ENCODE results near the gene B4GAT1.
"Not testable (repeated sequence)": the region's sequence is repeated elsewhere in the genome, so short reads cannot be mapped to it uniquely, and the experiment has no call there.

Gene B4GAT1

DNA sequence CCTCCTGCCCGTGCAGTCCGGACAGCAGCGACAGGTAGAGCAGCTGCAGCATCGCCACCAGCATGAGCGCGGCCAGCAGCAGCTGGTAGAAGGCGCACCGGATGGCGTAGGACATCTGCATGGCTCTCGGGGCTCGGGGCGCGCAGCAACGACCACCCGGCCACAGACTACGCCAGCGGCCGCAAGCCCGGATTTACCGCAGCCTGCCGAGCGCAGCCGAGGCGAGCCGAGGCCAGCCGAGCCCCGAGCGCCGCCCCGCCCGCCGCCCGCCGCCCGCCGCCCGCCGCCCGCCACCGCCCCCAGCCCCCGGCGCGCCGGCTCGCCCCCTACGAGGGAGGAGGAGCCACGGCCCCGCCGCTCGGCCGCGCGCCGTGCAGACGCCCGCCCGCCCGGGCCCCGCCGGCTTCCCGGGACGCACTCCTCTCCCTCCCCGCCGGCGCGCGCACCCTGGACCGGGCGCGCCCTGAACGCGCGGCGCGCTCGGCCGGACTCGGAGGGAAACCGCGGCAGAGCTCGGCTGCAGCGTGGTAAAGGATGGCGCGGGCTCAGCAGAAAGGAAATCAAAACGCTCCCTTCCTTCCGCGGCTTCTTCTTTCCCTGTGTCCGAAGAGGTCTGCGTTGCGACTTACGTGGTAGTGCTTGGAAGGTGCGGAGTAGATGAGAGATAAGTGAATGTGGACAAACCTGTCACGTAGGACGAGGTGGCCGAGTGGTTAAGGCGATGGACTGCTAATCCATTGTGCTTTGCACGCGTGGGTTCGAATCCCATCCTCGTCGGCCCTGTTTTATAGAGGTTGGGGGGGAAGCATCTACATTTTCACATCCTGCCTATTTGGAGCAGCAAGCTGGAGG lies at the start of gene B4GAT1:
B4GAT1 (minus strand) TSS at position 205 of the 852 bp plus-strand sequence; CDS start at position 121, 84 bp downstream.
- peak; percentile 88 for DNase-seq (ENCODE audit: low spot score)

DNA sequence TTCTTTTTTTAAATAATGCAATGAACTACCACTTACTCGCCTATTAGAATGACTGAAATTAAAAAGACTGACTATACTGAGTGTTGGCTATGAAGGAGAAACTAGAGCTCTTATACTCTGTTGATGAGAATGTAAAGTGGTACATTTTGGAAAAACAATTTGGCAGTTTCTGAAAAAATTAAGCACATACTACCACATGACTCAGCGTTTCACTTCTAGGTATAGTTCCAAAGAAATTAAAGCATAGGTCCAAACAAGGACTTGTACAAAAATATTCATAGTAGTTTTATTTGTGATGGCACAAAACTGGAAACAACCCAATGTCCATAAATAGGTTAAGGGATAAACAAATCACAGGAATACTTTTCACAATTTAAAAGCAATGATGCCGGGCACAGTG lies 46.5 kb upstream of the B4GAT1 start:
- DNase-seq (ENCODE audit: low spot score), result no peak

DNA sequence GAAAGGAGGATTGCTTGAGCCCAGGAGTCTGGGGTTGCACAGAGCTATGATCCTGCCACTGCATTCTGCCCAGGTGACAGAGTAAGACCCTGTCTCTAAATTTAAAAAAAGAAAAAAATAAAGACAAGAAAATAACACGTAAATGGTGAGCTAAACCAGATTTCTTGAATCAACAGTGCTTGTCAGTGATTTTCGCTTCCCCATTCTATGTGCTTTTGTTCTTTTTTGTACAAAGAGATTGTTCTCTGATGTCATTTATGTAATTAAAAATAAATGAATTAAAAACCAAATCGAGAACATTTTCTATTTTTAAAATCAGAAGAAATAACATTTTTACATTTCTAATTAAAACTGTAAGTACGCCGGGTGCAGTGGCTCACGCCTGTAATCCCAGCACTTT lies 43.9 kb upstream of the B4GAT1 start:
- DNase-seq (ENCODE audit: low spot score), result no peak

DNA sequence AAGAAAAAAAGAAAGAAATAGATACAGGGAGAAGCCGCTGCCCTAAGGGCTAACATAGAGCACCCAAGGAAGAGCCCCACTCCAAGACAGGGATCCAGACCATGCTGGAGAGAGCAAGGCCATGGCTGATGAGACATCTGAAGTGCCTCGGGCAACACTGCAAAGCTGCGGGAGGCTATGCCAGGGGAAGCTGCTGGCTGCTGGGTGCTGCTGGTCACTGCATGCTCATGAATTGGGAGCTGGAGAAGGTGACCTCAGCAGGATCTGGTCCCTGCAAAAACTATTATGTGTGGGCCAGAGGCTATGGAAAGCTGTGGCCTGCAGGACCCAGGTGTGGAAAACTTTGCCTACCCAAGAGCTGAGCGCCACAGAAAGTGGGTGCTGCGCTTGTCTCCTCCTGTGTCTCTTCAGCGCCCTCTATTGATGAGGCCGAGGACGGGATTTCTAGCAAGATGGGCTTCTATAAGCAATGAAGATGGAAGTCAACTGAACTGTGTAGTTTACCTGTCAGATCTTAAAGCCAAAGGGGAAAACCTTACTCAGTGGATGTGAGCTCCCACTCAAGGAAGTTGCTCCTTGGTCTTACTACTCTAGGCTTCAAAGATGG lies 41.5 kb upstream of the B4GAT1 start:
- DNase-seq (ENCODE audit: low spot score), result peak; percentile 69

DNA sequence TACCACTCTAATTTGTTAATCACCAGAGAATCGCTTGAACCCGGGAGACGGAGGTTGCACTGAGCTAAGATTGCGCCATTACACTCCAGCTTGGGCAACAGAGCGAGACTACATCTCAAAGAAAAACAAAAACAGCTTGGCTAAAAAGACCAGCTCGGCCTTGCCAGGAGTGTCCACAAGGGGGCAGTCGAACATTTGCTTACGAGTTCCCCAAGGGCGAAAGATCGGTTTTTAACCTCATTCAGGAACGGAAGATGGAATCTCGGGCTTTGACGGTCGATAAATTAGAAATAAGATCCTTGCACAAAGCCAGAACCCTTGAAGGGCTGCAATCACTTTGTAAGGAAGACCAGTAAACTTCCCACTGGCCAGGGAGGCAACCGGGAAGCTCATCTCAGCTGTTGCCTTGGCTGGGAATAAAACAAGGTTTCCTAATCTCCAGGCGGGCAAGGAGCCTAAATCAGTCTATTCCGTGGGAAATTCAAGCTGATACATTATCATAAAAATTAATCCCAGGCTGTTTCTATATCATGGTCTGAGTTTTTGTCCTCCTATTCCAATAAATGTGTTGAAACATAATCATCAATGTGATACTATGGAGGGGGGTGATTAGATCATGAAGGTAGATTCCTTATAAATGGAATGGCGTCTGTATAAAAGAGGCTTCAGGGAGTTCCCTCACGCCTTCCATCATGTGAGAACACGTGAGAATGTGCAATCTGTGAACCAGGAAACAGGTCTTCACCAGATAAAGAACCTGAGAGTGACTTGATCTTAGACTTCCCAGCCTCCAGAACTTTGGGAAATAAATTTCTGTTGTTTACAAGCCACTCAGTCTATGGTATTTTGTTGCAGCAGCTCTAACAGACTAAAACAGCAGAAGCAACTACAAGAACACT lies 39.0 kb upstream of the B4GAT1 start:
- peak; percentile 77 for DNase-seq (ENCODE audit: low spot score)

DNA sequence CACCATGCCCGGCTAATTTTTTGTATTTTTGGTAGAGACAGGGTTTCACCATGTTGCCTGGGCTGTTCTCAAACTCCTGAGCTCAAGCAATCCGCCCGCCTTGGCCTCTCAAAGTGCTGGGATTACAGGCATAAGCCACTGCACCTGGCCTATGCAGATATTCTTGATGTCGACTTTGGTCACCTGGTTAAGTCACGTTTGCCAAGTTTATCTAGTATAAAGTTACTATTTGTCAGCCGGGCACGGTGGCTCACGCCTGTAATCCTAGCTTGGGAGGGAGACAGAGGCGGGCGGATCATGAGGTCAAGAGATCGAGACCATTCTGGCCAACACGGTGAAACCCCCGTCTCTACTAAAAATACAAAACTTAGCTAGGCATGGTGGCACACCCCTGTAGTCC lies 36.9 kb upstream of the B4GAT1 start:
- not testable (repeated sequence) for DNase-seq (ENCODE audit: low spot score)

DNA sequence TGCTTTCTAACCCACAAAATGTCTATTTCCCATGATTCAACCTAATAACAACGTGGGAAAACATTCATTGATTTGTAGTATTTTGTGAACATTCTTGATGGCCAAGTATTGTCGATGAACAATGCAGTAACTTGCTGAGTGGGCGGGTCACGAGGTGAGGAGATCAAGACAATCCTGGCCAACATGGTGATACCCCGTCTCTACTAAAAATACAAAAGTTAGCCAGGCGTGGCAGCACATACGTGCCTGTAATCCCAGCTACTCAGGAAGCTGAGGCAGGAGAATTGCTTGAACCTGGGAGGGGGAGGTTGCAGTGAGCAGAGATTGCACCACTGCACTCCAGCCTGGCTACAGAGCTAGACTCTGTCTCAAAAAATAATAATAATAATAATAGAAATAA lies 32.8 kb upstream of the B4GAT1 start:
- not testable (repeated sequence) for DNase-seq (ENCODE audit: low spot score)

DNA sequence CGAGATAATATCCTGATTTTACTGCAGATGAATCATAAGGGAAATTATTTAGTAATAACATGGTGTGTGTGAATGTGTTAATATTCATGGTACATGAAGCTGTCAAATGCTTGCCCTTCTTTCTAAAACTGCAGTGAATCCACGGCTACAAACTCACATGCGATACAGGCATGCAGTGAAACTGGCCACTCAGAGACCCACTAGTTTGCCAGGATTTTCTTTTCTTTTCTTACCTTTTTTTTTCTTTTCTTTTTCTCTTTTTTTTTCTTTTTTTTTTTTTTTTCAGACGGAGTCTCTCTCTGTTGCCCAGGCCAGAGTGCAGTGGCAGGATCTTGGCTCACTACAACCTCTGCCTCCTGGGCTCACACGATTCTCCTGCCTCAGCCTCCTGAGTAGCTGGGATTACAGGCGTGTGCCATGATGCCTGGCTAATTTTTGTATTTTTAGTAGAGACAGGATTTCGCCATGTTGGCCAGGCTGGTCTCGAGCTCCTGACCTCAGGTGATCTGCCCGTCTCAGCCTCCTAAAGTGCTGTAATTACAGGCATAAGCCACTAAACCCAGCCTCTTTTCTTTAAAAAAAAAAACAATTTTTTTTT lies 26.4 kb upstream of the B4GAT1 start:
- not testable (repeated sequence) for DNase-seq (ENCODE audit: low spot score)

DNA sequence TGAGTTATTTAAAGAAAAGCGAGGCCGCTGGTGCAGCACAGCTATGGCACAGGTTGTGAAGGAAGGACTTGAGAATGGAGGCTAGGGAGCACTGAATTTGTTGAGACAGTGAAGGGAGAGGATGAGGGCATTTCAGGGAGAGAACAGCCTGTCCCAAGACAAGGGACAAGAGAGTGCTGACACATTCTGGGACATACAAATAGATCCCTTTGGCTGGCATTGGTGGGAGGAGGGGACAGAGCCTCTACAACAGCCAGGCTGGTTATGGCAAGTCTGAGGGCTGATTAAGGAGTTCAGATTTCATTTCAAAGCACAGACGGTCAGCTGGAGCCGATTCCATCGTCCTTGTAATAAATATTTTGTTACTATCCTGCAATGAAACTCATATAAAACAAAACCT lies 25.8 kb upstream of the B4GAT1 start:
- DNase-seq (ENCODE audit: low spot score), result no peak

DNA sequence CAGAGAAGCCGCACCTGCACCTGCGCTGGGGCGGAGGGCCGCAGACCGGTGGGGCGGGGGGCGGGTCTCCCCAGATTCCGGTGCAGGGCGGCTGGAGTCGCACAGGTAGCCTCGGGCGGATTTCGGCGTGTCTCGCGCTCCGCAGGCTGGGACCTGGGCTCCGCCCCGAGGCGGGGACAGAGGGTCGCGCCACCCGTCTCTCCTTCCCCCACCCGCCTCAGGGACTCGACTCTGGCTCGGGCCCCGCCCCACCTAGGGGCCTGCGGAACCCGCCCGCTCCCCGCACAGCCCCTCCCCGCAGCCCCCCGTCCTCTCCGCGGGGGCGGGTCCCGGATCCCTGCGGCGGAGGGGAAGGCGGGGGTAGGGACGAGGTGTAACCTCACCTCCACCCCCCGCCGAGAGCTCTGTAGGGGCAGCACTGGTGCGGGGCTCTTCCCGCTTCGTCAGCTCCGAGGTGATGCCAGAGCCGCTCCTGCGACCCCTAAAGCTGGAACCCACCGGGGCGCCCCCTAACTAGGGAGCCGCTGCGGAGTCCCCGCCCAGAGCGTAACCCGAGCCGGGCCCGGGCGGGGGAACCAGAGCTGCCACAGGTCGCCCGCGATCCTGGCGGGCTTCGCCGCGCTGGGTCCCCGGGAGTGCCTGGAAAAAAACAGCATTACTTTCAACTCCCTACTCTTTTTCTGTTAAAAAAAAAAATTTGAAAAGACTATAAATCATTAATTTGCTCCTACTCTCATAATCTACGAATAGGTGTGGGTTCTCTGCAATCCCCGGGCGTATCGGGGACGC lies 24.4 kb upstream of the B4GAT1 start, which contains the start of gene SLC29A2:
SLC29A2 (minus strand) TSS at position 134 of the 789 bp plus-strand sequence. CDS start 169 bp downstream, outside the sequence.
- DNase-seq (ENCODE audit: low spot score), result peak; percentile 45

DNA sequence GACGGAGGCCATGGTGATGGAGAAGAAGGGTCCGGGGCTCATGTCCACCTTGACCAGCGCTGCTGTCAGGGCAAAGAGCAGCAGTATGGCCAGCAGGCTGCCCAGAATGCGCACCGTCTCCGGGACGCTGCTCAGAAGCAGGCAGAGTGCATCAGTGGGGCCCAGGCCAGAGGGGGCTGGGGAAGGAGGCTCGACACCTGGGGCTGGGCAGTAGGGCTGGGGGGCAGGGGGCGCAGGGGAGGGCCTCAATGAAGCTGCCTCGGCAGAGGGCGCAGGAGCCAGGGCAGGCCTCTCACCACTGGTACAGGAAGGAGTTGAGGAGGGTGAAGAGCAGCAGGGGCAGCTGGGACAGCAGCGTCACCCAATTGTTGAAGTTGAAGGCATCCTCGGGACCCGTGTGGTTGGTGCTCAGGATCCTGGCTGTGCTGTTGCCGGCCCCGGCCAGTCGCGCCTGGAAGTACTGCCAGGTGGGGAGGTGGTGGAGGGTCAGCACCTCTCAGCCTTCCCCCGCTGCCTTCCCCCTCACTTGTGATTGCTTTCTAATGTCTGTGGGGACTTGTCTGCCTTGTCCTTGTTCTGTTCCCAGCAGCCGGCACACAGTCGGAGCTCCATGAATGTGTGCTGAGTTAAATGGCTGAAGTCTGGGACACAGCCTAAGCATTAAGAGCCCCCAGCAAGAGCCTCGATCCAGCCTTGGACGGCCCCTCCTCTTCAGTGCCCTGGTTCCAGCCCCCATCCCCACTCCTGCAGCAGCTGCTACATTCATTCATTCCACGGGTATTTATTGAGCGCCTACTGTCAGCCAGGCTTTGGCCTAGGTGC lies 21.9 kb upstream of the B4GAT1 start:
- no peak for DNase-seq (ENCODE audit: low spot score)

DNA sequence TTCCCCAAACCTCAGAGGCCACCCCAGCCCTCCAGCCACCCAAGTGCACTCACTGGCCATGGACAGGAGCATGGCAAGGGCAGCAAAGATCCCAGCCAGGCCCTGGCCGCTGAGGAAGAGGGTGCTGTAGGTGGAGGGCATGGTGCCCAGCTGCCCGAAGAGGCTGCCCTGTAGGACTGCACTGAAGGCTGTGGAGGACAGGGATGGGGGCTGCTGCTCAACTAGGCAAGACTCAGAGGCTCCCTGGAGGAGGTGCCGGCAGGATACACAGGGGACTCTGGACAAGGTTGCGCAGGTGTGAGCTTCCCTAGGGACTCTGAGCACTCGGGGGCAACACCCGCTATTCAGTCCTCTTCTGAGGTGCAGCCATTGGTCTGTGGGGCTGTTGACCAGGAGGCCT lies 21.1 kb upstream of the B4GAT1 start:
- no peak for DNase-seq (ENCODE audit: low spot score)

DNA sequence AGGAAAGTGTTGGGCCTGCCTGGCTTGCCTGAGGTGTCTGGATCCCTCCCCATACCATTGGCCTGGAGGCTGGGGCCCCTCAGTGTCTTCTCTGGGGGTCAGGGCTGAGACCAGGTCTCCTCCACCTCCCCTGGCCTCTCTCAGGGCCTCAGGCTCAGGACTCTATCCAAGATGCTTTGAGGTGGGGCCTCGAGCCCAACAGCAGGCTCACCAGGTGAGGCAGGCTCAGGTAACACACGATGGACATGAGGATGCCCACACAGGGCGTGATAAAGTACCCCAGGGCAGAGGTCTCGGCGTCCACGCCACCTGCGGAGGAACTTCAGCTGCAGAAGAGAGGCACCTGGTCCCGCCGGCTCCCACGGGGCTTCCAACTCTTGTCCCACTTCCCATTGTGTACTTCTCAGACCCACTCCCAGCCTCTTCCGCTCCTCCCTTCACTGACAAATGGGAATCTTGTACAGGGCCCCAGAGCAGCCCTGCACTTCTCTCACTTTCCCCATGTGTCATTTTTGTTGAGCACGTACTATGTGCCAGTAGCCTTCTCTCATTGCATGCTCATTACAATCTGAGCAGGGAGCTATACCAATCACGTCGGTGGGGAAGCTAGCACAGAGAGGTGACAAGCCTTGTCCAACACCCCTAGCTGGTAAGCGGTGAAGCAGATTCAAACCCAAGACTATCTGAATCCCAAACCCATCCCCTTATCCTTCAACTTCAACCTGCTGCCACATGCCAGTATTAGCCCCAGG lies 20.3 kb upstream of the B4GAT1 start:
- no peak for DNase-seq (ENCODE audit: low spot score)

DNA sequence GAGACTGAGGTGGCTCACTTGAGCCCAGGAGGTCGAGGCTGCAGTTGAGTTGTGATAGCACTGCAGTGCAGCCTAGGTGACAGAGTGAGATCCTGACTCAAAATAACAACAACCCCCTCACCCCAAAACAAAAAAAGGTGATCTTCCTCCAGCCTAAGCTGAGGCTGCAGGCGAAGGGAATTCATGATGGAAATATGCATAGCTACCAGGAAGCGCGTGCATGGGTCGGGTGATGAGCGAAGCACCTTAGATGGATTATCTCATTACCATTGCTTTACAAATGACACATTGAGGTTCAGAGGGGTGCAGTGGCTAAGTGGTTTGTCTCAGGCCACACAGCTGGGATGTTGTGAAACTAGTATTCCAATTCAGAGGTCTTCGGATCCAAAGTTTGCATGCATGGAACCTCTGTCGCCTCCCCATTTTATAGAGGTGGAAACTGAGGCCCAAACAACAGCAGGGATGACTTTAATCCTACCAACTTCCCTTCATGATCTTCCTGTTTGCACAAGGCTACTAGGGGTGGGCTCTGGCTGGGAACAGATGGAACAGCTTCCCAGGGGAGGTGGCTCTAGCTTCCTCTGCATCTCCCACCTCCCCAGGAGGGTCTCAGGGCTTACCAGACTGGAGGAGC lies 19.5 kb upstream of the B4GAT1 start:
- no peak for DNase-seq (ENCODE audit: low spot score)

DNA sequence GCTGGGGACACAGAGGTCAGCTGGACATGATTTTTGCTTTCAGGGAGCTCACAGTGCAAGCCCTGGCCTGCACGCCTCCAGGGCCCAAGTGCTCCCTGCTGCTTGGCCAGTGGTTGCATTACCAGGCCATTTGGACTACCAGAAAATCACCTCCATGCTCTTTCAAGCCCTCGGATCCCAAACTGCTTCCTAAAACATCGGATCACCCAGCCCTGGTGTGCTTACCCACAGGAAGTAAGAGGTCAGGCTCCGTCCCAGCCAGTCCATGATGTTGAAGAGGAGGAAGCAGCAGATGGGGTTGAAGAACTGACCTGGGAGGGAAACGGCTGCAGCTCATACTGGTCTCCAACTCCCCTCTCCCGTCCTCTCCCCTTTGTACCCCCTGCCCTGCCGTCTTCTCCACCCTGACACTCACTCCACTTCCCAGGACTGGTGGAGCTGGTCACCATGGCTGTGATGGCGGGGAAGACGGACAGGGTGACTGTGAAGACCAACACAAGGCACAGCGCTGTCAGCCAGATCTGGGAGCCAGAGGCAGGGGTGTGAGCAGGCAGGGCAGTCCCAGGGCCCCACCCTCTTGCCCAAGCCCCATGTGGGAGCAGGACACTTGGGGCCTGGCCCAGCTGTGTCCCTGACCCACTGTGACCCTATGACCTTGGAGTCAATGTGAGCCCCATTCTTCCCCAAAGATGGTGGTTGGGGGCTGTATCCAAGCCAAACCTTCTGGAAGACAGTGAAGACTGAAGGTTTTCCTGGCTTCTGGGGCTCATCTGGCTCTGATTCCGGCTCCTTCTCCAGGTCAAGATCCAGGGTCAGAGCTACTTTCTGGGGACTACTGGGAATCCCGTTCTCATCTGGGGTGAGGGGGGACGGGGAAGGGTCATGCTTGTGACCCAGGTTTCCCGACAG lies 18.5 kb upstream of the B4GAT1 start:
- no peak for DNase-seq (ENCODE audit: low spot score)

DNA sequence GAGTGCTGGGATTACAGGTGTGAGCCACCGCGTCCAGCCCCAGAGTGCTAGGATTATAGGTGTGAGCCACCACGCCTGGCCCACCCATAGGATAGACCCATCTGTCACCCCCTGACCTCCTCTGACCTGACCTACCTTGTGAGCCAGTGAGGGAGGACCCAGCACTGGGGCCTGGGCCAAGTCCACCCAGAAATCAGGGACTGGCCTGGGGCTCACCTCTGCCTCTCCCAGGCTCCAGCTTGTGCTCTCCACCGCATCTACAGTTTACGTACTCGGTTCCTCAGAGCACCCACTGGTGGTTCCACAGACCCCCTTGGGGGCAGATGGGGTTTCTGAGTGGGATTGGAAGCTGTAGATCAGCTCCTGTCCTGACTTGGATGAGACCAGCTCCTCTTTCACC lies 17.7 kb upstream of the B4GAT1 start:
- no peak for DNase-seq (ENCODE audit: low spot score)

DNA sequence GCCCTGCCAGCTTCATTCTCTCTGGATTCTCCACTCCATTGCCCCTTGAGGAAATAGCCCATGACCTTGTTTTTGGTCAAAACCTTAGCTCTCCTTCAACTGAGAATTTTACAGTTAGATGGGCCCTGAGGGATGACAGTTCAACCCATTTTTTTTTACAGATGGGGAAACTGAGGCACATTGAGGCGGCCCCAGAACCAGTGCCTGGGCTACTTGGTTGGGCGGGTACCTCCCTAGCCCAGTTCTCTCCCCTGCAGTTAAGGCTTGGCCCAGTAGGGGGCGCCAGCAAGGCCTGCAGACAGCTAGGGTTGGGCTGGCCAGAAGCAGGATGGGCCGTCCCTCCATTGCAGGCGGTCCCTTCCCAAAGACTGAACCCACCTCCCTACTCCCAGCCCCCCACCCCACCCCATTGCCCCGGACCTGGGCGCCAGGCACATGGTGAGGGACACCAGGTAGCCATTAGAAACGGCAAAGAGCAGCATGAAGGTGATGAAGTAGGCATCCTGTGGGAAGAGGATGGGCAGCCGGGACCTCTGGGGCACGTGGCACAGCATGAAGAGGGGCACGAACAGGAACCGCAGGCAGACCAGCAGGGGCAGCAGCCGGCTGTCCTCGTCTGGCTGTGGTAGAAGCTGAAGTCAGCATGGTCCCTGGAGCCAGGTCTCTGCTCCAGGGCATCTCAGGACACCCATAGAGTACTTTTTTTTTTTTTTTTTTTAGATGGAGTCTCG lies 16.5 kb upstream of the B4GAT1 start:
- peak; percentile 66 for DNase-seq (ENCODE audit: low spot score)

Measured in AG20443 (cell line).